Stimulated activated naive B cell treated with anti-CD40 and anti-IgM and Interleukin-4, amounts not matched to agents 10 μg/mL and 1 μg/mL and 100 μg/mL, for 72 hours (primary cell): ENCODE measurements around the gene SMARCA2.
"Not testable (repeated sequence)": the region's sequence is repeated elsewhere in the genome, so short reads cannot be mapped to it uniquely, and the experiment has no call there.

Source experiments
- ATAC-seq, 2 donors: fragments of 150-1000 bp; cut with Tn5 transposase; replicated peaks; 2 replicates each; pipeline ENCODE4 v1.10.0; 2021; ENCODE audit warnings: moderate library complexity in 1 of 2
- DNase-seq: peaks from one replicate; pipeline ENCODE4 v3.0.0; 2021
- H3K27ac Mint-ChIP-seq: one replicate; pipeline ENCODE4 v1.8.0; 2022; ENCODE audit warnings: mild to moderate bottlenecking, mixed read lengths
- H3K27me3 Mint-ChIP-seq, 2 donors: one replicate each; pipeline ENCODE4 v1.8.0; 2022; ENCODE audit warnings: mixed read lengths in 2 of 2
- H3K36me3 Mint-ChIP-seq, 2 donors: one replicate each; pipeline ENCODE4 v1.8.0; 2022; ENCODE audit warnings: mixed read lengths in 2 of 2, mild to moderate bottlenecking in 1 of 2
- H3K4me1 Mint-ChIP-seq, 2 donors: one replicate each; pipeline ENCODE4 v1.8.0; 2022; ENCODE audit warnings: mixed read lengths in 2 of 2, mild to moderate bottlenecking in 1 of 2
- H3K4me3 Mint-ChIP-seq, 2 donors: one replicate each; pipeline ENCODE4 v1.8.0; 2022; ENCODE audit warnings: mild to moderate bottlenecking in 2 of 2, mixed read lengths in 2 of 2, moderate library complexity in 1 of 2
- H3K9me3 Mint-ChIP-seq, 2 donors: one replicate each; pipeline ENCODE4 v1.8.0; 2022; ENCODE audit warnings: mixed read lengths in 2 of 2, mild to moderate bottlenecking in 1 of 2

The SMARCA2 gene

GRCh38 chr9:2142212-2142611 is 127.1 kb downstream of the SMARCA2 start:
- Mint-ChIP-seq H3K4me1 (peaks cover 28 to 41% of the 10 kb centered on the region in 2 donors), H3K4me3 (peak overlapping the region in 1 of 2 donors; percentile 22), H3K36me3 (peaks cover 33 to 67% of the 10 kb centered on the region in 2 donors), H3K27me3 (no peaks in the 10 kb centered on the region), H3K9me3 (no peaks in the 10 kb centered on the region), H3K27ac (peak overlapping the region; percentile 68)
- ATAC-seq (peak; percentile 60 to 64), DNase-seq (no peak)

GRCh38 chr9:2144619-2145018 is 129.5 kb downstream of the SMARCA2 start:
- Mint-ChIP-seq H3K4me3 (no peak overlapping the region), H3K36me3 (peaks cover 30 to 69% of the 10 kb centered on the region in 2 donors), H3K27ac (no peak overlapping the region), H3K9me3 (peaks cover 4 to 6% of the 10 kb centered on the region in 2 donors), H3K4me1 (peaks cover 25 to 33% of the 10 kb centered on the region in 2 donors), H3K27me3 (no peaks in the 10 kb centered on the region)
- no peak for DNase-seq
- ATAC-seq = no peak

GRCh38 chr9:2145746-2146145 is 130.6 kb downstream of the SMARCA2 start:
- no peak for DNase-seq
- no peak for ATAC-seq
- Mint-ChIP-seq H3K36me3 (peaks cover 39 to 75% of the 10 kb centered on the region in 2 donors), H3K27ac (no peak overlapping the region), H3K27me3 (no peaks in the 10 kb centered on the region), H3K4me1 (peaks cover 26 to 39% of the 10 kb centered on the region in 2 donors), H3K9me3 (peaks cover 4 to 6% of the 10 kb centered on the region in 2 donors), H3K4me3 (no peak overlapping the region)

GRCh38 chr9:2146700-2147099 is 131.6 kb downstream of the SMARCA2 start:
- not testable (repeated sequence) for H3K27me3 Mint-ChIP-seq, ATAC-seq, DNase-seq, H3K4me3 Mint-ChIP-seq
- Mint-ChIP-seq H3K27ac (peak overlapping the region; percentile 47), H3K36me3 (peaks cover 46 to 78% of the 10 kb centered on the region in 2 donors), H3K4me1 (peaks cover 32 to 44% of the 10 kb centered on the region in 2 donors), H3K9me3 (peaks cover 9 to 10% of the 10 kb centered on the region in 2 donors)

GRCh38 chr9:2150338-2150737 is 135.2 kb downstream of the SMARCA2 start:
- no peak for DNase-seq
- no peak overlapping the region for H3K4me3 Mint-ChIP-seq

GRCh38 chr9:2151171-2151570 is 136.0 kb downstream of the SMARCA2 start:
- DNase-seq (no peak), ATAC-seq (peak; percentile 81 to 87)
- Mint-ChIP-seq H3K27ac (peak overlapping the region; percentile 75), H3K4me1 (peaks cover 26 to 30% of the 10 kb centered on the region in 2 donors), H3K36me3 (peaks cover 38 to 70% of the 10 kb centered on the region in 2 donors), H3K4me3 (no peak overlapping the region), H3K9me3 (peaks cover 10 to 13% of the 10 kb centered on the region in 2 donors), H3K27me3 (no peaks in the 10 kb centered on the region)

More at GRCh38 chr9:2150338-2150737, 135.2 kb downstream of the SMARCA2 start:
- H3K27me3 Mint-ChIP-seq = no peaks in the 10 kb centered on the region
- ATAC-seq = no peak
- H3K9me3 Mint-ChIP-seq = peaks cover 10 to 13% of the 10 kb centered on the region in 2 donors
- H3K4me1 Mint-ChIP-seq = peaks cover 24 to 31% of the 10 kb centered on the region in 2 donors
- peaks cover 38 to 72% of the 10 kb centered on the region in 2 donors for H3K36me3 Mint-ChIP-seq
- H3K27ac Mint-ChIP-seq = peak overlapping the region; percentile 49

GRCh38 chr9:2152966-2153629 is 138.0 kb downstream of the SMARCA2 start:
- peaks cover 10 to 13% of the 10 kb centered on the region in 2 donors for H3K9me3 Mint-ChIP-seq
- peaks cover 34 to 54% of the 10 kb centered on the region in 2 donors for H3K36me3 Mint-ChIP-seq
- H3K27me3 Mint-ChIP-seq = no peaks in the 10 kb centered on the region
- H3K4me1 Mint-ChIP-seq = peaks cover 38 to 49% of the 10 kb centered on the region in 2 donors
- DNase-seq = no peak
- no peak overlapping the region for H3K27ac Mint-ChIP-seq
- no peak overlapping the region for H3K4me3 Mint-ChIP-seq
- ATAC-seq = no peak

- H3K36me3 Mint-ChIP-seq = peaks cover 30 to 50% of the 10 kb centered on the region in 2 donors
- no peak for DNase-seq
- no peaks in the 10 kb centered on the region for H3K27me3 Mint-ChIP-seq
- H3K4me1 Mint-ChIP-seq = peaks cover 39 to 55% of the 10 kb centered on the region in 2 donors
- peak overlapping the region; percentile 49 for H3K27ac Mint-ChIP-seq
- no peak overlapping the region for H3K4me3 Mint-ChIP-seq
- H3K9me3 Mint-ChIP-seq = peaks cover 8 to 12% of the 10 kb centered on the region in 2 donors
- ATAC-seq = no peak
Measured at GRCh38 chr9:2153630-2154217, 138.6 kb downstream of the SMARCA2 start.

GRCh38 chr9:2154731-2155130 is 139.6 kb downstream of the SMARCA2 start:
- H3K27me3 Mint-ChIP-seq = no peaks in the 10 kb centered on the region
- H3K4me3 Mint-ChIP-seq = no peak overlapping the region
- peaks cover 5 to 10% of the 10 kb centered on the region in 2 donors for H3K9me3 Mint-ChIP-seq
- H3K27ac Mint-ChIP-seq = peak overlapping the region; percentile 25
- H3K4me1 Mint-ChIP-seq = peaks cover 37 to 58% of the 10 kb centered on the region in 2 donors
- ATAC-seq = no peak
- no peak for DNase-seq
- H3K36me3 Mint-ChIP-seq = peaks cover 27 to 41% of the 10 kb centered on the region in 2 donors

DNA sequence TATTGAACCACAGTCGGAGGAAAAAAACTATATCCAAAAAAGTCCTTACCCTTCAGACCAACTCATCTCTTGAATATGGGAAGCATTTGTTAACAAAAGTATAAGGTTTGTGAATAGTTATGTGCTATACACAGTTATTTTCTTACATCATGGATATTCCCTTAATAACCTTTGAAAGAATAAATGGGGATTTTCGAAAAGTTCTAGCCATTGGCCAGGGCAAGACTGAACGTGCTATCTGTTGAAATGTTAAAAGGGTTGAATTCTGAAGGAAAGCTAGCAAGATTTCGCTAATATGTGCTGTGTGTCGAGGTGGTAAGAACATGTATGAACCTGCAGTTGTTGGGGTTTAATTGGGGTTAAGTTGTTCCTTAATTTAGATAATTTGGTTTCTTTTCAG is 140.8 kb downstream of the SMARCA2 start:
- peaks cover 16 to 32% of the 10 kb centered on the region in 2 donors for H3K36me3 Mint-ChIP-seq
- DNase-seq (no peak), ATAC-seq (no peak)
- H3K4me3 Mint-ChIP-seq = no peak overlapping the region
- no peaks in the 10 kb centered on the region for H3K27me3 Mint-ChIP-seq
- H3K4me1 Mint-ChIP-seq = peaks cover 40 to 60% of the 10 kb centered on the region in 2 donors
- peaks cover 4 to 9% of the 10 kb centered on the region in 2 donors for H3K9me3 Mint-ChIP-seq
- no peak overlapping the region for H3K27ac Mint-ChIP-seq

GRCh38 chr9:2157277-2158110 is 142.3 kb downstream of the SMARCA2 start:
- Mint-ChIP-seq H3K9me3 (peaks cover 0 to 2% of the 10 kb centered on the region in 2 donors), H3K27me3 (no peaks in the 10 kb centered on the region), H3K4me1 (peaks cover 36 to 57% of the 10 kb centered on the region in 2 donors), H3K36me3 (peaks cover 7 to 29% of the 10 kb centered on the region in 2 donors), H3K27ac (peak overlapping the region; percentile 97), H3K4me3 (peak overlapping the region; percentile 91 to 92)
- DNase-seq = peak; percentile 30
- ATAC-seq = peak; percentile 76 to 84

GRCh38 chr9:2158111-2158610 is 143.0 kb downstream of the SMARCA2 start:
- ATAC-seq = peak; percentile 78 to 79
- Mint-ChIP-seq H3K27me3 (no peaks in the 10 kb centered on the region), H3K27ac (peak overlapping the region; percentile 97), H3K4me1 (peaks cover 33 to 60% of the 10 kb centered on the region in 2 donors), H3K4me3 (peak overlapping the region; percentile 91 to 92), H3K9me3 (no peaks in the 10 kb centered on the region), H3K36me3 (peaks cover 8 to 28% of the 10 kb centered on the region in 2 donors)
- peak; percentile 20 for DNase-seq

DNA sequence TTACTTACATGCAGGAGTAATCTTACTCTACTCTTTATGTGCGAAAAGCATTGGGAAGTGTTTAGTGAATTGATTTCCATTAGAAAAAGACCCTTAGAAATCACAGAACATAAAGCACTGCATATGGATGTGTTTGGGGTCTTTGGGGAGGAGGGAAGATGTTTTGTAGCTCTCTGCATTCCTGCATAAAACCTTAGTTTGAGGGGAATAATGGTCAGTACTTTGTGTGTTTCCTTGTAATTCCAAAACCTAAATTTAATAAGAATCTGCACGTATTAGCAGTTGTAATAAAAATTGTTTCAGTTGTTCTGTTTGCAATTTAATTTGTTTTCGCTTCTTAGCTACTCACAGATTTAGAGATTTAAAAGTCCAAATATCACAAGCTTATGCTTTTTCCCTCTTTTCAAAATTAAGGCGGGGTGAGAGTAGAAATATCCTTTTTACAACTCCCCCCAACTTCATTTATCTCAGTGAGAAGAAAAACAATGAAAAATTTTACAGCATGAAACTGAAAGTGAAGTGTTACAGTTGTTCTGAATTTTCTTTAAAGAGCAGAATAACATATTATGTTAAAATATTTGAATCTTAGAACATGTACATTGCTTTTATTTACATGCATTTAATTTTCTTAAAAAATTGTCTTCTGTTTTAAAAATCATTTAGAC is 143.8 kb downstream of the SMARCA2 start:
- peaks cover 29 to 54% of the 10 kb centered on the region in 2 donors for H3K4me1 Mint-ChIP-seq
- H3K27ac Mint-ChIP-seq = no peak overlapping the region
- peaks cover 8 to 23% of the 10 kb centered on the region in 2 donors for H3K36me3 Mint-ChIP-seq
- DNase-seq (no peak), ATAC-seq (no peak)
- peak overlapping the region; percentile 91 to 92 for H3K4me3 Mint-ChIP-seq
- H3K27me3 Mint-ChIP-seq = no peaks in the 10 kb centered on the region
- no peaks in the 10 kb centered on the region for H3K9me3 Mint-ChIP-seq
